GM13976 (cell line): Measurements from ENCODE around the gene RFESD.
A peak's percentile ranks its signal among the peaks of the same experiment; 100 is the strongest.

Experiments
- DNase-seq: peaks from one replicate; pipeline ENCODE4 v3.0.0; 2012; ENCODE audit warnings: low spot score
- CTCF ChIP-seq: IDR thresholded peaks from 2 replicates; pipeline ENCODE4 v1.5.1; 2012; ENCODE audit warnings: borderline replicate concordance, mild to moderate bottlenecking; ENCODE audit not compliant: insufficient read depth; ENCODE audit errors: extremely low read depth, missing control alignments, control extremely low read depth
- in situ Hi-C: fragments of 300-500 bp; cut with MboI; formaldehyde crosslinking; loops from one replicate; pipeline ENCODE4 v1.12.0; 2022; ENCODE audit warnings: low sequenced_read_pairs, mixed read lengths, inconsistent platforms; ENCODE audit not compliant: unreplicated experiment

The RFESD gene

GRCh38 chr5:95620030-95620869, 26.3 kb upstream of the RFESD start, which contains the start of gene GPR150:
GPR150 (plus strand) TSS chr5:95620087; CDS start chr5:95620276, 189 bp downstream.
- peak; percentile 80 for DNase-seq
- no peak for TF ChIP-seq CTCF
- in situ Hi-C loops: no loop called here

- TF ChIP-seq CTCF: peak; percentile 1
- DNase-seq: peak; percentile 76
- in situ Hi-C loops: no loop called here
These were observed 25.4 kb upstream of the RFESD start for GRCh38 chr5:95620870-95621838.

- no peak for TF ChIP-seq CTCF
- in situ Hi-C loops: no loop called here
These were observed 24.5 kb upstream of the RFESD start for GRCh38 chr5:95621839-95622629.

GRCh38 chr5:95623706-95624105, 22.9 kb upstream of the RFESD start:
- no peak for DNase-seq
- in situ Hi-C loops: no loop called here
- no peak for TF ChIP-seq CTCF

More at GRCh38 chr5:95621839-95622629, 24.5 kb upstream of the RFESD start:
- no peak for DNase-seq

- no peak for TF ChIP-seq CTCF
- no peak for DNase-seq
- in situ Hi-C loops: no loop called here
These were observed 22.2 kb upstream of the RFESD start for GRCh38 chr5:95624368-95624767.

- TF ChIP-seq CTCF: no peak
- in situ Hi-C loops: no loop called here
- no peak for DNase-seq
These were observed 19.9 kb upstream of the RFESD start for GRCh38 chr5:95626701-95627100.
